Neural cell (in vitro differentiated cells): ENCODE measurements around the gene SKP1.

Source experiments
- EP300 ChIP-seq: fragments of 450-650 bp; conservative IDR thresholded peaks from 2 replicates; pipeline ENCODE4 v1.6.1; 2014; ENCODE audit warnings: antibody characterized with exemption, mild to moderate bottlenecking, moderate library complexity; ENCODE audit not compliant: poor library complexity, severe bottlenecking
- EZH2 ChIP-seq: fragments of 200-600, 300-800 bp; shearing (Covaris generic), sonication (generic); IDR thresholded peaks from 2 replicates; pipeline ENCODE4 v1.6.1; 2014; ENCODE audit warnings: antibody characterized with exemption, low read length, borderline replicate concordance, mild to moderate bottlenecking; ENCODE audit not compliant: insufficient read depth, poor library complexity, severe bottlenecking
- POLR2AphosphoS5 ChIP-seq: IDR thresholded peaks from 2 replicates; pipeline ENCODE4 v1.6.1; 2012
- RAD21 ChIP-seq: fragments of 450-650 bp; conservative IDR thresholded peaks from 2 replicates; pipeline ENCODE4 v1.6.1; 2014; ENCODE audit warnings: antibody characterized with exemption, mild to moderate bottlenecking, moderate library complexity
- SMC3 ChIP-seq: fragments of 450-650 bp; conservative IDR thresholded peaks from 2 replicates; pipeline ENCODE4 v1.6.1; 2014; ENCODE audit warnings: antibody characterized with exemption, mild to moderate bottlenecking, moderate library complexity; ENCODE audit not compliant: poor library complexity
- TAF1 ChIP-seq: IDR thresholded peaks from 2 replicates; pipeline ENCODE4 v1.6.1; 2012; ENCODE audit warnings: low read depth
- TF ChIP-seq, protein P1 (sequence below): fragments of 450-650 bp; IDR thresholded peaks from 2 replicates; pipeline ENCODE4 v1.5.1; 2014; ENCODE audit warnings: antibody characterized with exemption, mild to moderate bottlenecking, moderate library complexity; ENCODE audit not compliant: poor library complexity, severe bottlenecking
- TF ChIP-seq, protein P2 (sequence below): IDR thresholded peaks from 2 replicates; pipeline ENCODE4 v1.6.1; 2012; ENCODE audit warnings: borderline replicate concordance

DNA sequence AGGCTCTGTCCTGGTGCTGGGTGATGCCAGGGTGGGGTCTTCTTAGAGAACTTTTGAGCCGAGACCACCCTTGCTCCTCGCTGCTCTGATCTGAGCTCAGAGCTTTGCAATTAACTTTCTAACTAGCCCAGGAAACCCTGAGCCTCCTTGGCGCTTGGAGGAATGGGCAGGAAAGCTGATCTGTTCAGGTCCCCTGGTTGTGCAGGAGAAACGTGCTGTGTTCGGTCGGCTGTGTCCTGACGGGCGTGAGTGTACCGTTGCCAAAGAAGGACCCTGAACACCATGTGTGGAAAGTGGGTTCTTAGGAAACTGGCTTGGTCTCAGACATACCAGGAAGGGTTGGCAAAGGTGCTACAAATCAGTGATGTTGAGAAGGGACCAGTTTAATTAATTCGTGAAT is 60.5 kb downstream of the SKP1 start:
- TF ChIP-seq, protein P1, sequence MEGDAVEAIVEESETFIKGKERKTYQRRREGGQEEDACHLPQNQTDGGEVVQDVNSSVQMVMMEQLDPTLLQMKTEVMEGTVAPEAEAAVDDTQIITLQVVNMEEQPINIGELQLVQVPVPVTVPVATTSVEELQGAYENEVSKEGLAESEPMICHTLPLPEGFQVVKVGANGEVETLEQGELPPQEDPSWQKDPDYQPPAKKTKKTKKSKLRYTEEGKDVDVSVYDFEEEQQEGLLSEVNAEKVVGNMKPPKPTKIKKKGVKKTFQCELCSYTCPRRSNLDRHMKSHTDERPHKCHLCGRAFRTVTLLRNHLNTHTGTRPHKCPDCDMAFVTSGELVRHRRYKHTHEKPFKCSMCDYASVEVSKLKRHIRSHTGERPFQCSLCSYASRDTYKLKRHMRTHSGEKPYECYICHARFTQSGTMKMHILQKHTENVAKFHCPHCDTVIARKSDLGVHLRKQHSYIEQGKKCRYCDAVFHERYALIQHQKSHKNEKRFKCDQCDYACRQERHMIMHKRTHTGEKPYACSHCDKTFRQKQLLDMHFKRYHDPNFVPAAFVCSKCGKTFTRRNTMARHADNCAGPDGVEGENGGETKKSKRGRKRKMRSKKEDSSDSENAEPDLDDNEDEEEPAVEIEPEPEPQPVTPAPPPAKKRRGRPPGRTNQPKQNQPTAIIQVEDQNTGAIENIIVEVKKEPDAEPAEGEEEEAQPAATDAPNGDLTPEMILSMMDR, result no peak
- TF ChIP-seq POLR2AphosphoS5 (no peak), EZH2 (no peak), SMC3 (no peak), RAD21 (no peak), TAF1 (no peak), EP300 (no peak)
- TF ChIP-seq, protein P2, sequence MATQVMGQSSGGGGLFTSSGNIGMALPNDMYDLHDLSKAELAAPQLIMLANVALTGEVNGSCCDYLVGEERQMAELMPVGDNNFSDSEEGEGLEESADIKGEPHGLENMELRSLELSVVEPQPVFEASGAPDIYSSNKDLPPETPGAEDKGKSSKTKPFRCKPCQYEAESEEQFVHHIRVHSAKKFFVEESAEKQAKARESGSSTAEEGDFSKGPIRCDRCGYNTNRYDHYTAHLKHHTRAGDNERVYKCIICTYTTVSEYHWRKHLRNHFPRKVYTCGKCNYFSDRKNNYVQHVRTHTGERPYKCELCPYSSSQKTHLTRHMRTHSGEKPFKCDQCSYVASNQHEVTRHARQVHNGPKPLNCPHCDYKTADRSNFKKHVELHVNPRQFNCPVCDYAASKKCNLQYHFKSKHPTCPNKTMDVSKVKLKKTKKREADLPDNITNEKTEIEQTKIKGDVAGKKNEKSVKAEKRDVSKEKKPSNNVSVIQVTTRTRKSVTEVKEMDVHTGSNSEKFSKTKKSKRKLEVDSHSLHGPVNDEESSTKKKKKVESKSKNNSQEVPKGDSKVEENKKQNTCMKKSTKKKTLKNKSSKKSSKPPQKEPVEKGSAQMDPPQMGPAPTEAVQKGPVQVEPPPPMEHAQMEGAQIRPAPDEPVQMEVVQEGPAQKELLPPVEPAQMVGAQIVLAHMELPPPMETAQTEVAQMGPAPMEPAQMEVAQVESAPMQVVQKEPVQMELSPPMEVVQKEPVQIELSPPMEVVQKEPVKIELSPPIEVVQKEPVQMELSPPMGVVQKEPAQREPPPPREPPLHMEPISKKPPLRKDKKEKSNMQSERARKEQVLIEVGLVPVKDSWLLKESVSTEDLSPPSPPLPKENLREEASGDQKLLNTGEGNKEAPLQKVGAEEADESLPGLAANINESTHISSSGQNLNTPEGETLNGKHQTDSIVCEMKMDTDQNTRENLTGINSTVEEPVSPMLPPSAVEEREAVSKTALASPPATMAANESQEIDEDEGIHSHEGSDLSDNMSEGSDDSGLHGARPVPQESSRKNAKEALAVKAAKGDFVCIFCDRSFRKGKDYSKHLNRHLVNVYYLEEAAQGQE, result no peak
